K562 (cell line): Measurements from ENCODE around the gene PYGO2. TPM values are rescaled to one million over a fixed set of nuclear protein-coding genes. Genes with fewer than 3 reads are reported as not detected.

Experiments used
- EHMT2 ChIP-seq: fragments of 450-650 bp; IDR thresholded peaks from 2 replicates; pipeline ENCODE4 v1.6.1; 2018; ENCODE audit warnings: antibody characterized with exemption
- ESRRA ChIP-seq: fragments of 450-650 bp; IDR thresholded peaks from 2 replicates; pipeline ENCODE4 v1.6.1; 2014; ENCODE audit warnings: low read depth, mild to moderate bottlenecking, moderate library complexity, borderline replicate concordance
- EWSR1 ChIP-seq: fragments of 450-650 bp; IDR thresholded peaks from 2 replicates; pipeline ENCODE4 v1.6.1; 2018; ENCODE audit warnings: borderline replicate concordance, mild to moderate bottlenecking, low read depth, moderate library complexity; ENCODE audit not compliant: partially characterized antibody
- KAT7 ChIP-seq: sonication (generic); formaldehyde crosslinking; IDR thresholded peaks from 2 replicates; pipeline ENCODE4 v1.8.0; 2022; ENCODE audit warnings: missing genetic modification reagents, mild to moderate bottlenecking, borderline replicate concordance
- KLF16 ChIP-seq: IDR thresholded peaks from 2 replicates; pipeline ENCODE4 v1.6.1; 2016; ENCODE audit warnings: antibody characterized with exemption
- MECOM ChIP-seq: fragments of 250-450 bp; sonication (Bioruptor Pico); IDR thresholded peaks from 2 replicates; pipeline ENCODE4 v1.8.0; 2022; ENCODE audit warnings: inconsistent platforms
- NCOA1 ChIP-seq: fragments of 450-650 bp; IDR thresholded peaks from 2 replicates; pipeline ENCODE4 v1.6.1; 2016; ENCODE audit warnings: low read depth
- NCOA6 ChIP-seq: fragments of 450-650 bp; IDR thresholded peaks from 2 replicates; pipeline ENCODE4 v1.6.1; 2017; ENCODE audit warnings: mild to moderate bottlenecking
- NFRKB ChIP-seq: fragments of 450-650 bp; IDR thresholded peaks from 2 replicates; pipeline ENCODE4 v1.6.1; 2016; ENCODE audit warnings: low read depth
- POLR2AphosphoS5 ChIP-seq: IDR thresholded peaks from 2 replicates; pipeline ENCODE4 v1.6.1; 2011; ENCODE audit warnings: mild to moderate bottlenecking, low read depth, low read length, moderate library complexity; ENCODE audit not compliant: control insufficient read depth, insufficient read depth
- SAP30 ChIP-seq: fragments of 200-600 bp; sonication (generic); IDR thresholded peaks from 2 replicates; pipeline ENCODE4 v1.6.1; 2012; ENCODE audit warnings: borderline replicate concordance, low read depth, mild to moderate bottlenecking, moderate library complexity, low read length, control low read depth, inconsistent platforms; ENCODE audit not compliant: insufficient read depth, poor library complexity, severe bottlenecking
- SP1 ChIP-seq: sonication (generic); formaldehyde crosslinking; IDR thresholded peaks from 2 replicates; pipeline ENCODE4 v1.8.1; 2022; ENCODE audit warnings: mild to moderate bottlenecking, missing genetic modification reagents
- TBP ChIP-seq: optimal IDR thresholded peaks from 2 replicates; pipeline ENCODE3; 2011; ENCODE audit warnings: low read depth, low read length, improper control_type of control experiment
- TGIF2 ChIP-seq: sonication (generic); formaldehyde crosslinking; IDR thresholded peaks from 2 replicates; pipeline ENCODE4 v1.8.1; 2022; ENCODE audit warnings: mild to moderate bottlenecking, missing genetic modification reagents, moderate library complexity
- ZBTB7A ChIP-seq: IDR thresholded peaks from 2 replicates; pipeline ENCODE4 v1.6.1; 2011; ENCODE audit warnings: low read depth, mild to moderate bottlenecking, low read length, moderate library complexity, borderline replicate concordance; ENCODE audit not compliant: control insufficient read depth
- ZKSCAN1 ChIP-seq: fragments of 150-350 bp; IDR thresholded peaks from 2 replicates; pipeline ENCODE4 v1.6.1; 2016; ENCODE audit warnings: low read depth, low read length
- ZNF232 ChIP-seq: sonication (generic); formaldehyde crosslinking; IDR thresholded peaks from 2 replicates; pipeline ENCODE4 v1.8.0; 2022; ENCODE audit warnings: mild to moderate bottlenecking, missing genetic modification reagents
- ZNF354B ChIP-seq: fragments of 250-450 bp; sonication (Bioruptor Pico); IDR thresholded peaks from 2 replicates; pipeline ENCODE4 v1.4.0; 2020
- polyA plus RNA-seq, 8 experiments: library from polyadenylated mRNA; depleted of rRNA in 4 of 8; stranded (reverse) in 5 of 8; unstranded in 3 of 8; fragments of >200 nt; fragmentation: Nextera tagmentation in 2 of 8; fragmentation: Illumina TruSeq in 1 of 8; extraction: Ambion mirVana in 2 of 8; extraction: Trizol in 1 of 8; gene quantifications; 2 replicates each; pipeline versions ENCODE4 v1.2.1 to v1.2.3, GENCODE V29; 2011 to 2014; ENCODE audit warnings: inconsistent platforms in 1 of 8, missing spikeins in 1 of 8
- total RNA-seq, 7 experiments: library from RNA; depleted of rRNA in 6 of 7; stranded (reverse); fragments of >200 nt in 6 of 7; fragmentation: Illumina TruSeq in 2 of 7; extraction: Trizol in 2 of 7; gene quantifications; 2 replicates each; pipeline versions ENCODE4 v1.2.1 to v1.2.3, GENCODE V29; 2011 to 2021; ENCODE audit warnings: low replicate concordance in 1 of 7
- TF ChIP-seq, protein P1 (sequence below), 2 experiments: fragments of 450-650 bp; conservative IDR thresholded peaks; 2 replicates each; pipeline ENCODE4 v1.6.1; 2017; ENCODE audit warnings: mild to moderate bottlenecking in 2 of 2, moderate library complexity in 2 of 2
- TF ChIP-seq, protein P2 (sequence below): sonication (generic); formaldehyde crosslinking; IDR thresholded peaks from 2 replicates; pipeline ENCODE4 v1.8.0; 2022; ENCODE audit warnings: mild to moderate bottlenecking, missing genetic modification reagents

PYGO2 gene
- total and polyA plus RNA-seq, 9 of the 15 experiments (the other 6 are each of a cell fraction or from before 2014, with no cell fraction given), result 8.3 to 36.2 (median 18.2) TPM

DNA sequence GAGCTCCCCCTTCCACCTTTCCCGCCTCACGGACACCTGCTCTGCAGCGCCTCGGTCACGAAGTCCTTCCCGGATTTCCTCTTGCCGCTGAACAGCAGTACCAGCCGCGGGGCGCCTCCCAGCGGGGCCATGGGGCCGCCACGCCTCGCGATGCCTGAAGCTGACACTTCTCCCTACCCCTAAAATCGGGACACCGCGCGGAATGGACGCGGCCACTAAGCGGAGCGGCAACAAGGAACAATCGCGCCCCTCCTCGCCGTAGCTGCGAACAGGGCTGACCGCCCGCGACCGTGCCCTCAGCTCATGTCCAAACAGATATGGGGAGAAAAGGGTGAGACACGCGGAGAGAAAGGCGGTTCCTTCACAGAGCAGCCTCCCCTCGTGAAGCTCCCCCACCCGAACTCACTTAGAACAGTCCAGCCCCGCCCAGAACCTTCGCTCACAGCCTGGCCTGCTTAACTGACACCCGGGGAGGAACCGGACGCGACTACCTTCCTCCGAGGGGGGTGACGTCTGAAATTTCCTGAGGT, 25.0 kb downstream of the PYGO2 start, which contains the start of gene PMVK (continued):
- TF ChIP-seq SP1 (CRISPR knock-in tag) (peak; percentile 92; the same call in 1 of the 2 replicates), ZBTB7A (0 out of 2 replicates have a peak, but pooled peaks have one; percentile 9), TBP (peak; percentile 67), NCOA6 (no peak), KLF16 (peak; percentile 15; the same call in 1 of the 2 replicates), EWSR1 (no peak), EHMT2 (0 out of 2 replicates have a peak, but pooled peaks have one; percentile 72), ZKSCAN1 (peak; percentile 51; the same call in 1 of the 2 replicates), ZNF354B (no peak), ESRRA (peak; percentile 71; the same call in 1 of the 2 replicates), SAP30 (peak; percentile 41), NFRKB (peak; percentile 86; the same call in 1 of the 2 replicates), TGIF2 (no peak), NCOA1 (peak; percentile 48; the same call in 1 of the 2 replicates), POLR2AphosphoS5 (no peak), MECOM (CRISPR knock-in tag) (peak; percentile 38; the same call in 1 of the 2 replicates), ZNF232 (peak; percentile 93; the same call in 1 of the 2 replicates), KAT7 (CRISPR knock-in tag) (no peak)
- TF ChIP-seq, protein P1, sequence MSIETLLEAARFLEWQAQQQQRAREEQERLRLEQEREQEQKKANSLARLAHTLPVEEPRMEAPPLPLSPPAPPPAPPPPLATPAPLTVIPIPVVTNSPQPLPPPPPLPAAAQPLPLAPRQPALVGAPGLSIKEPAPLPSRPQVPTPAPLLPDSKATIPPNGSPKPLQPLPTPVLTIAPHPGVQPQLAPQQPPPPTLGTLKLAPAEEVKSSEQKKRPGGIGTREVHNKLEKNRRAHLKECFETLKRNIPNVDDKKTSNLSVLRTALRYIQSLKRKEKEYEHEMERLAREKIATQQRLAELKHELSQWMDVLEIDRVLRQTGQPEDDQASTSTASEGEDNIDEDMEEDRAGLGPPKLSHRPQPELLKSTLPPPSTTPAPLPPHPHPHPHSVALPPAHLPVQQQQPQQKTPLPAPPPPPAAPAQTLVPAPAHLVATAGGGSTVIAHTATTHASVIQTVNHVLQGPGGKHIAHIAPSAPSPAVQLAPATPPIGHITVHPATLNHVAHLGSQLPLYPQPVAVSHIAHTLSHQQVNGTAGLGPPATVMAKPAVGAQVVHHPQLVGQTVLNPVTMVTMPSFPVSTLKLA (conservative IDR thresholded peaks at IDR 0.05), result peak; percentile 82 to 91; a peak in 3 of 4 replicates
- TF ChIP-seq, protein P2, sequence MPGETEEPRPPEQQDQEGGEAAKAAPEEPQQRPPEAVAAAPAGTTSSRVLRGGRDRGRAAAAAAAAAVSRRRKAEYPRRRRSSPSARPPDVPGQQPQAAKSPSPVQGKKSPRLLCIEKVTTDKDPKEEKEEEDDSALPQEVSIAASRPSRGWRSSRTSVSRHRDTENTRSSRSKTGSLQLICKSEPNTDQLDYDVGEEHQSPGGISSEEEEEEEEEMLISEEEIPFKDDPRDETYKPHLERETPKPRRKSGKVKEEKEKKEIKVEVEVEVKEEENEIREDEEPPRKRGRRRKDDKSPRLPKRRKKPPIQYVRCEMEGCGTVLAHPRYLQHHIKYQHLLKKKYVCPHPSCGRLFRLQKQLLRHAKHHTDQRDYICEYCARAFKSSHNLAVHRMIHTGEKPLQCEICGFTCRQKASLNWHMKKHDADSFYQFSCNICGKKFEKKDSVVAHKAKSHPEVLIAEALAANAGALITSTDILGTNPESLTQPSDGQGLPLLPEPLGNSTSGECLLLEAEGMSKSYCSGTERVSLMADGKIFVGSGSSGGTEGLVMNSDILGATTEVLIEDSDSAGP, result 0 out of 2 replicates have a peak, but pooled peaks have one; percentile 37
